Neural progenitor cell (in vitro differentiated cells): ENCODE measurements around the gene AMOTL2.

Source experiments
- CTCF ChIP-seq: fragments of 200-600 bp; sonication (generic); IDR thresholded peaks from 2 replicates; pipeline ENCODE4 v1.5.1; 2017; ENCODE audit warnings: antibody characterized with exemption, mild to moderate bottlenecking
- EZH2 ChIP-seq: fragments of 200-600 bp; sonication (generic); IDR thresholded peaks from 2 replicates; pipeline ENCODE4 v1.6.1; 2017; ENCODE audit warnings: antibody characterized with exemption, mild to moderate bottlenecking, moderate library complexity

GRCh38 chr3:134315286-134316106, 58.8 kb downstream of the AMOTL2 start:
- no peak for TF ChIP-seq CTCF
- TF ChIP-seq EZH2: no peak
